Lower leg skin (tissue), 4 donors: Measurements from ENCODE around the gene TBPL1. TPM values are rescaled to one million over a fixed set of nuclear protein-coding genes. Genes with fewer than 3 reads are reported as not detected.

Experiments
- DNase-seq, 2 donors: peaks; one replicate each; pipeline ENCODE4 v3.0.0-alpha.2; 2019; ENCODE audit warnings: low spot score in 2 of 2
- H3K4me3 ChIP-seq: fragments of 200-600 bp; sonication (generic); 2 replicates; pipeline ENCODE4 v1.5.1; 2017; ENCODE audit warnings: mild to moderate bottlenecking, low read depth; ENCODE audit not compliant: poor library complexity, severe bottlenecking
- CTCF ChIP-seq, 3 donors: fragments of 450-650 bp; IDR thresholded peaks; one replicate each; pipeline ENCODE4 v1.5.1; 2016; ENCODE audit warnings: antibody characterized with exemption in 3 of 3, mild to moderate bottlenecking in 3 of 3, moderate library complexity in 2 of 3
- POLR2A ChIP-seq, 2 donors: fragments of 450-650 bp; IDR thresholded peaks; one replicate each; pipeline ENCODE4 v1.6.1; 2016 to 2017; ENCODE audit warnings: antibody characterized with exemption in 2 of 2, mild to moderate bottlenecking in 1 of 2, moderate library complexity in 1 of 2
- WGBS, 2 donors: methylation state at CpG; one replicate each; pipeline ENCODE4 v1.1.5; 2018; 5-methylcytosine and 5-hydroxymethylcytosine counted together
- intact Hi-C: fragments of 100-400 bp; cut with DNase I; formaldehyde crosslinking; loops from one replicate; pipeline ENCODE4 v1.15.0; 2023; ENCODE audit warnings: low total_unique reads
- total RNA-seq, 4 donors: library from RNA; depleted of rRNA; stranded (reverse); fragments of >200 nt; gene quantifications; one replicate each; pipeline ENCODE4 v1.1.0, GENCODE V29; 2016

Gene TBPL1
- total RNA-seq, 4 donors from 2014 or later = 12.6 to 27.7 (median 23.4) TPM

- TF ChIP-seq CTCF (IDR thresholded peaks at IDR 0.05) (no peak), POLR2A (IDR thresholded peaks at IDR 0.05) (no peak)
- intact Hi-C loops = no loop called here
- 67 to 73% methylated on average over 1 of the region's 1 CpG for WGBS, 2 donors
- DNase-seq = no peak
- H3K4me3 ChIP-seq = no peak overlapping the region
Observed at GRCh38 chr6:134020071-134020470, 67.0 kb downstream of the TBPL1 start.

- no peak for DNase-seq
- WGBS, 2 donors = 48 to 49% methylated on average over 4 of the region's 4 CpGs
- no peak overlapping the region for H3K4me3 ChIP-seq
- TF ChIP-seq CTCF (IDR thresholded peaks at IDR 0.05) = no peak
- no peak for TF ChIP-seq POLR2A (IDR thresholded peaks at IDR 0.05)
- intact Hi-C loops = no loop called here
Observed at GRCh38 chr6:134020543-134020942, 67.5 kb downstream of the TBPL1 start.

GRCh38 chr6:134020968-134021367 lies 67.9 kb downstream of the TBPL1 start:
- 43 to 56% methylated on average over 4 of the region's 4 CpGs for WGBS, 2 donors
- intact Hi-C loops = no loop called here
- TF ChIP-seq CTCF (IDR thresholded peaks at IDR 0.05) (no peak), POLR2A (IDR thresholded peaks at IDR 0.05) (no peak)
- no peak for DNase-seq
- H3K4me3 ChIP-seq = no peak overlapping the region

GRCh38 chr6:134021396-134022122 lies 68.5 kb downstream of the TBPL1 start:
- H3K4me3 ChIP-seq = no peak overlapping the region
- 70 to 84% methylated on average over 5 of the region's 5 CpGs for WGBS, 2 donors
- intact Hi-C loops = no loop called here
- no peak for DNase-seq
- no peak for TF ChIP-seq POLR2A (IDR thresholded peaks at IDR 0.05)
- TF ChIP-seq CTCF (IDR thresholded peaks at IDR 0.05) = no peak

- intact Hi-C loops = no loop called here
- H3K4me3 ChIP-seq = no peak overlapping the region
- TF ChIP-seq POLR2A (IDR thresholded peaks at IDR 0.05) = no peak
- no peak for TF ChIP-seq CTCF (IDR thresholded peaks at IDR 0.05)
- WGBS, 2 donors = 68 to 85% methylated on average over 3 of the region's 3 CpGs
- DNase-seq = no peak
Observed at GRCh38 chr6:134022650-134023049, 69.6 kb downstream of the TBPL1 start.

- no peak for DNase-seq
- TF ChIP-seq CTCF (IDR thresholded peaks at IDR 0.05) = no peak
- TF ChIP-seq POLR2A (IDR thresholded peaks at IDR 0.05) = no peak
- intact Hi-C loops = no loop called here
- 92 to 94% methylated on average over 3 of the region's 3 CpGs for WGBS, 2 donors
- H3K4me3 ChIP-seq = no peak overlapping the region
Observed at GRCh38 chr6:134026597-134026996, 73.6 kb downstream of the TBPL1 start.
